GM12878 (cell line): ENCODE measurements around the gene PRR12.

Experiments used
- DPF2 ChIP-seq: fragments of 450-650 bp; IDR thresholded peaks from 2 replicates; pipeline ENCODE4 v1.6.1; 2017; ENCODE audit warnings: mild to moderate bottlenecking
- EP300 ChIP-seq, 2 experiments: fragments of 150-350 bp in 1 of 2; IDR thresholded peaks; 2 replicates each; pipeline ENCODE4 v1.6.1; 2011 to 2012; ENCODE audit warnings: low read depth in 2 of 2, low read length in 2 of 2, borderline replicate concordance in 1 of 2, improper control_type of control experiment in 1 of 2, inconsistent platforms in 1 of 2; ENCODE audit not compliant: control insufficient read depth in 1 of 2
- JUND ChIP-seq: IDR thresholded peaks from 2 replicates; pipeline ENCODE4 v1.6.1; 2012; ENCODE audit warnings: low read depth, mild to moderate bottlenecking, low read length, improper control_type of control experiment, moderate library complexity
- POLR2A ChIP-seq: IDR thresholded peaks from 2 replicates; pipeline ENCODE4 v1.6.1; 2011; ENCODE audit warnings: low read depth, mild to moderate bottlenecking, low read length
- SMAD1 ChIP-seq: fragments of 450-650 bp; IDR thresholded peaks from 2 replicates; pipeline ENCODE4 v1.6.1; 2018; ENCODE audit warnings: mild to moderate bottlenecking, low read depth; ENCODE audit not compliant: partially characterized antibody
- SP1 ChIP-seq: IDR thresholded peaks from one replicate; pipeline ENCODE4 v1.6.1; 2011; ENCODE audit warnings: low read depth, low read length
- TAF1 ChIP-seq: IDR thresholded peaks from 2 replicates; pipeline ENCODE4 v1.6.1; 2011; ENCODE audit warnings: mild to moderate bottlenecking, low read depth, low read length, borderline replicate concordance
- TARDBP ChIP-seq: IDR thresholded peaks from 2 replicates; pipeline ENCODE4 v1.6.1; 2016; ENCODE audit warnings: borderline replicate concordance
- YY1 ChIP-seq: IDR thresholded peaks from 2 replicates; pipeline ENCODE4 v1.6.1; 2011; ENCODE audit warnings: low read depth, mild to moderate bottlenecking, low read length
- TF ChIP-seq, protein P1 (sequence below), 3 experiments: IDR thresholded peaks in 2 of 3; conservative IDR thresholded peaks in 1 of 3; 2 replicates each; pipeline ENCODE4 v1.5.1; 2011; ENCODE audit warnings: low read depth in 3 of 3, low read length in 3 of 3, mild to moderate bottlenecking in 3 of 3, control low read depth in 2 of 3, moderate library complexity in 2 of 3, inconsistent platforms in 1 of 3, mixed read lengths in 1 of 3; ENCODE audit not compliant: control insufficient read depth in 2 of 3, insufficient read depth in 1 of 3; ENCODE audit errors: extremely low read depth in 1 of 3
- TF ChIP-seq, protein P2 (sequence below): IDR thresholded peaks from 2 replicates; pipeline ENCODE4 v1.6.1; 2012; ENCODE audit warnings: low read length, inconsistent platforms
- TF ChIP-seq, protein P3 (sequence below): fragments of 450-650 bp; formaldehyde crosslinking; IDR thresholded peaks from 2 replicates; pipeline ENCODE4 v1.4.0; 2022; ENCODE audit warnings: mild to moderate bottlenecking, moderate library complexity
- TF ChIP-seq, protein P4 (sequence below): fragments of 450-650 bp; IDR thresholded peaks from 2 replicates; pipeline ENCODE4 v1.6.1; 2016; ENCODE audit warnings: mild to moderate bottlenecking
- TF ChIP-seq, protein P5 (sequence below): fragments of 450-650 bp; IDR thresholded peaks from 2 replicates; pipeline ENCODE4 v1.6.1; 2017; ENCODE audit warnings: antibody characterized with exemption, mild to moderate bottlenecking, moderate library complexity

DNA sequence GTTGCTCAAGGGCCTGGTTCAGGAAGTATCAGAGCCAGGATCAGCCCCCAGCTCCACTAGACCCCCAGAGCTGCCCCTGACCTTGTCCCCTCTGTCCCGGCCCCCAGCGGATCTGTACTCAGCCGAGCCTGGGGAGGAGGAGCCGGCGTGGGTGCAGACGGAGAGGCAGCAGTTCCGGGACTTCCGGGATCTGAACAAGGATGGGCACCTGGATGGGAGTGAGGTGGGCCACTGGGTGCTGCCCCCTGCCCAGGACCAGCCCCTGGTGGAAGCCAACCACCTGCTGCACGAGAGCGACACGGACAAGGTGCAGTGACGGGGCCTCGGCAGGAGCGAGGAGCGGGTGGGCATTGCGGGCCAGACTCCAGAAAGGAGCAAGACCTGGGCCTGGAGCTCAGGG, 48.5 kb upstream of the PRR12 start:
- TF ChIP-seq, protein P1, sequence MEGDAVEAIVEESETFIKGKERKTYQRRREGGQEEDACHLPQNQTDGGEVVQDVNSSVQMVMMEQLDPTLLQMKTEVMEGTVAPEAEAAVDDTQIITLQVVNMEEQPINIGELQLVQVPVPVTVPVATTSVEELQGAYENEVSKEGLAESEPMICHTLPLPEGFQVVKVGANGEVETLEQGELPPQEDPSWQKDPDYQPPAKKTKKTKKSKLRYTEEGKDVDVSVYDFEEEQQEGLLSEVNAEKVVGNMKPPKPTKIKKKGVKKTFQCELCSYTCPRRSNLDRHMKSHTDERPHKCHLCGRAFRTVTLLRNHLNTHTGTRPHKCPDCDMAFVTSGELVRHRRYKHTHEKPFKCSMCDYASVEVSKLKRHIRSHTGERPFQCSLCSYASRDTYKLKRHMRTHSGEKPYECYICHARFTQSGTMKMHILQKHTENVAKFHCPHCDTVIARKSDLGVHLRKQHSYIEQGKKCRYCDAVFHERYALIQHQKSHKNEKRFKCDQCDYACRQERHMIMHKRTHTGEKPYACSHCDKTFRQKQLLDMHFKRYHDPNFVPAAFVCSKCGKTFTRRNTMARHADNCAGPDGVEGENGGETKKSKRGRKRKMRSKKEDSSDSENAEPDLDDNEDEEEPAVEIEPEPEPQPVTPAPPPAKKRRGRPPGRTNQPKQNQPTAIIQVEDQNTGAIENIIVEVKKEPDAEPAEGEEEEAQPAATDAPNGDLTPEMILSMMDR (IDR thresholded peaks at IDR 0.05 in 2 of 3, conservative IDR thresholded peaks at IDR 0.05 in 1 of 3; ENCODE audit: control insufficient read depth in 2 of 3, extremely low read depth in 1 of 3, insufficient read depth in 1 of 3, low read depth in 3 of 3, low read length in 3 of 3), result no peak
- TF ChIP-seq TARDBP (no peak), EP300 (IDR thresholded peaks at IDR 0.05; ENCODE audit: borderline replicate concordance in 1 of 2, control insufficient read depth in 1 of 2, low read depth in 2 of 2, low read length in 2 of 2) (no peak), DPF2 (no peak), JUND (no peak), POLR2A (no peak), TAF1 (no peak), YY1 (no peak), SP1 (no peak), SMAD1 (no peak)
- TF ChIP-seq, protein P2, sequence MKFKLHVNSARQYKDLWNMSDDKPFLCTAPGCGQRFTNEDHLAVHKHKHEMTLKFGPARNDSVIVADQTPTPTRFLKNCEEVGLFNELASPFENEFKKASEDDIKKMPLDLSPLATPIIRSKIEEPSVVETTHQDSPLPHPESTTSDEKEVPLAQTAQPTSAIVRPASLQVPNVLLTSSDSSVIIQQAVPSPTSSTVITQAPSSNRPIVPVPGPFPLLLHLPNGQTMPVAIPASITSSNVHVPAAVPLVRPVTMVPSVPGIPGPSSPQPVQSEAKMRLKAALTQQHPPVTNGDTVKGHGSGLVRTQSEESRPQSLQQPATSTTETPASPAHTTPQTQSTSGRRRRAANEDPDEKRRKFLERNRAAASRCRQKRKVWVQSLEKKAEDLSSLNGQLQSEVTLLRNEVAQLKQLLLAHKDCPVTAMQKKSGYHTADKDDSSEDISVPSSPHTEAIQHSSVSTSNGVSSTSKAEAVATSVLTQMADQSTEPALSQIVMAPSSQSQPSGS, result no peak
- TF ChIP-seq, protein P3, sequence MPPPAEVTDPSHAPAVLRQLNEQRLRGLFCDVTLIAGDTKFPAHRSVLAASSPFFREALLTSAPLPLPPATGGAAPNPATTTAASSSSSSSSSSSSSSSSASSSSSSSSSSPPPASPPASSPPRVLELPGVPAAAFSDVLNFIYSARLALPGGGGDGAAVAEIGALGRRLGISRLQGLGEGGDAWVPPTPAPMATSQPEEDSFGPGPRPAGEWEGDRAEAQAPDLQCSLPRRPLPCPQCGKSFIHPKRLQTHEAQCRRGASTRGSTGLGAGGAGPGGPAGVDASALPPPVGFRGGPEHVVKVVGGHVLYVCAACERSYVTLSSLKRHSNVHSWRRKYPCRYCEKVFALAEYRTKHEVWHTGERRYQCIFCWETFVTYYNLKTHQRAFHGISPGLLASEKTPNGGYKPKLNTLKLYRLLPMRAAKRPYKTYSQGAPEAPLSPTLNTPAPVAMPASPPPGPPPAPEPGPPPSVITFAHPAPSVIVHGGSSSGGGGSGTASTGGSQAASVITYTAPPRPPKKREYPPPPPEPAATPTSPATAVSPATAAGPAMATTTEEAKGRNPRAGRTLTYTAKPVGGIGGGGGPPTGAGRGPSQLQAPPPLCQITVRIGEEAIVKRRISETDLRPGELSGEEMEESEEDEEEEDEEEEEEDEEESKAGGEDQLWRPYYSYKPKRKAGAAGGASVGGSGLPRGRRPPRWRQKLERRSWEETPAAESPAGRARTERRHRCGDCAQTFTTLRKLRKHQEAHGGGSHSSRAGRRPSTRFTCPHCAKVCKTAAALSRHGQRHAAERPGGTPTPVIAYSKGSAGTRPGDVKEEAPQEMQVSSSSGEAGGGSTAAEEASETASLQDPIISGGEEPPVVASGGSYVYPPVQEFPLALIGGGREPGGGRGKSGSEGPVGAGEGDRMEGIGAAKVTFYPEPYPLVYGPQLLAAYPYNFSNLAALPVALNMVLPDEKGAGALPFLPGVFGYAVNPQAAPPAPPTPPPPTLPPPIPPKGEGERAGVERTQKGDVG (CRISPR knock-in tag), result no peak
- TF ChIP-seq, protein P4, sequence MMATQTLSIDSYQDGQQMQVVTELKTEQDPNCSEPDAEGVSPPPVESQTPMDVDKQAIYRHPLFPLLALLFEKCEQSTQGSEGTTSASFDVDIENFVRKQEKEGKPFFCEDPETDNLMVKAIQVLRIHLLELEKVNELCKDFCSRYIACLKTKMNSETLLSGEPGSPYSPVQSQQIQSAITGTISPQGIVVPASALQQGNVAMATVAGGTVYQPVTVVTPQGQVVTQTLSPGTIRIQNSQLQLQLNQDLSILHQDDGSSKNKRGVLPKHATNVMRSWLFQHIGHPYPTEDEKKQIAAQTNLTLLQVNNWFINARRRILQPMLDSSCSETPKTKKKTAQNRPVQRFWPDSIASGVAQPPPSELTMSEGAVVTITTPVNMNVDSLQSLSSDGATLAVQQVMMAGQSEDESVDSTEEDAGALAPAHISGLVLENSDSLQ, result no peak
- TF ChIP-seq, protein P5, sequence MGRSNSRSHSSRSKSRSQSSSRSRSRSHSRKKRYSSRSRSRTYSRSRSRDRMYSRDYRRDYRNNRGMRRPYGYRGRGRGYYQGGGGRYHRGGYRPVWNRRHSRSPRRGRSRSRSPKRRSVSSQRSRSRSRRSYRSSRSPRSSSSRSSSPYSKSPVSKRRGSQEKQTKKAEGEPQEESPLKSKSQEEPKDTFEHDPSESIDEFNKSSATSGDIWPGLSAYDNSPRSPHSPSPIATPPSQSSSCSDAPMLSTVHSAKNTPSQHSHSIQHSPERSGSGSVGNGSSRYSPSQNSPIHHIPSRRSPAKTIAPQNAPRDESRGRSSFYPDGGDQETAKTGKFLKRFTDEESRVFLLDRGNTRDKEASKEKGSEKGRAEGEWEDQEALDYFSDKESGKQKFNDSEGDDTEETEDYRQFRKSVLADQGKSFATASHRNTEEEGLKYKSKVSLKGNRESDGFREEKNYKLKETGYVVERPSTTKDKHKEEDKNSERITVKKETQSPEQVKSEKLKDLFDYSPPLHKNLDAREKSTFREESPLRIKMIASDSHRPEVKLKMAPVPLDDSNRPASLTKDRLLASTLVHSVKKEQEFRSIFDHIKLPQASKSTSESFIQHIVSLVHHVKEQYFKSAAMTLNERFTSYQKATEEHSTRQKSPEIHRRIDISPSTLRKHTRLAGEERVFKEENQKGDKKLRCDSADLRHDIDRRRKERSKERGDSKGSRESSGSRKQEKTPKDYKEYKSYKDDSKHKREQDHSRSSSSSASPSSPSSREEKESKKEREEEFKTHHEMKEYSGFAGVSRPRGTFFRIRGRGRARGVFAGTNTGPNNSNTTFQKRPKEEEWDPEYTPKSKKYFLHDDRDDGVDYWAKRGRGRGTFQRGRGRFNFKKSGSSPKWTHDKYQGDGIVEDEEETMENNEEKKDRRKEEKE, result no peak
